GM21526 (cell line): Measurements from ENCODE around the gene NPFFR2.
"Not testable (repeated sequence)": the region's sequence is repeated elsewhere in the genome, so short reads cannot be mapped to it uniquely, and the experiment has no call there.

Experiments used
- ATAC-seq: cut with Tn5 transposase; IDR thresholded peaks from one replicate; pipeline ENCODE4 v1.9.1; 2021; ENCODE audit warnings: moderate library complexity; ENCODE audit not compliant: unreplicated experiment, low FRiP score

The NPFFR2 gene

DNA sequence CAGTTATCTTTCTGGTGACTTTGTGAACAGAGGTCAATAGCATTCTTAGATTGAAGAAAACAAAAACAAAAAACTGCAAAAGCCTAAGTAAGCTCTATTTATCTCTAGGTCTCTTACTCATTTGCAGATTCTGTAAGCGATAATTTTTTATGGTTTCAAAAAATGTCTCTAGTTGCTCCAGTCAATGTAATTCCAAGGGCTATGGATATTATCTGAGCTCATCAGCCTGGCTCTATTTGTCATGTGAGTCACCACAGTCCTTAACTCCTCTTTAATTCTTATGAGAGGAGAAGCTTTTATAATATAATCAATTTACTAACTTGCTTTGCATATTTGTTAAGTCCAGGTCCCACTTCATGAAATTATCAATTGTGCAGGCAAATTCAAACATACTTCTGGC, 79.1 kb downstream of the NPFFR2 start:
- ATAC-seq: no peak

DNA sequence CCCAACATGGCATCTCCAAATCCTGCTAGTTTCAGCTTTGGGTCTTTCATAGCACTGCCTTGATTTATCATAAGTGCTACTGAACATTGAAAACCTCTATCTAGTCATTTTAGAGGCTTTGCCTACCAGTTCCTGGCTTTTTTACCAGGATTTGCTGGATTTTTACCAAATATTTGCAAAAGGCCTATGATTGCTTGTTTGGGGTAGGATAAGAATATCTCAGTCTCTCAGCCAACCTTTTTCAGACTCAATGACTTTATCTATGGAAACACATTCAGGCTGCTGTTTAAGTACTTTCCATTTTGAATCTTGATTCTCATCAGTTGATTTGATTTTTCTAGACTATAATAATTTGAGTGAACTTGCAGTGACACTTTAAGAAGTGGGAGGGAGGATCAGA, 80.1 kb downstream of the NPFFR2 start:
- no peak for ATAC-seq

DNA sequence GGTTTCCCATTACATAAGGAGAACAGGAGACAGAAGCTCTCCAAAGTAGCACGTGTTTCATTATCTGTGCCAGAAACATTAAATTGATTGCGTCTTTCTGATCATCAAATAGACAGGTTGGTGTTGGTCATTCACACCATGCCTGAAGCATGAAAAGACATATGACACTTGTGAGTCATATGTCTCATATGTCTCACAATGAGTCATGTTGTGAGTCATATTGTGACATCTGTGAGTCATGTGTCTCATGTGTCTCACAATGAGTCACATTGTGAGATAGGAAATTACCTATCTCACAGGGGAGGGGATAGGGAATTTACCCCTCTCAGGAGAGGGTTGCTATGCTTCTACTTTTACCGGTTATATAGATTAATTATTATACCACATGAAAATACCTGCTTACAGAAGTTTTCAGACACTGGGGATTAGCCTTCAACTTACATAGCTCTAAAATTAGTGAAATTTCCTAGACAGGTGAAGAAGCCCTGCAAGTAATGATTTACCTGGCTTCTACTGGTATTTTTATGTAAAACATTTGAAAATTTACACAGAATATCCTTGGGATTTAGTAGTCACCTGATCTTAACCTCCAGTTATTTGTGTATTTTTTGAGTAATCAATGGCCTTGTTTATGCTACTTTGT, 80.8 kb downstream of the NPFFR2 start:
- peak; percentile 92 for ATAC-seq

DNA sequence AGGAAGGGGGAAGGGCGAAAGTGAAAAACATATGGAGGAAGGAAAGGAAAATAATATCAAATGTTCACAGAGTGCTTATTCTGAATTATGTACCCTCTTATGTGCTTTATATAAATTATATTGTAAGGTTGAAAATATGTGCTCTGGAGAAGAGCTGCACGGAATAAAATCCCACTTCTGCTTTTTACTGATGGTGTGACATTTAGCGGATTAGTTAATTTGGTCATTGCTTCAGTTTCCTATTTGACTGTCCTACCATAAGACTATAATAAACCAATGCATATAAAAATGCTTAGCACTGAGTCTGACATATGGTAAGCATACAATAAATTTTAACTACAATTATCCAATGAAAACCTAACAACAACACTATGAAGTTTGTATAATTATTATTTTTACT, 86.2 kb downstream of the NPFFR2 start:
- no peak for ATAC-seq

DNA sequence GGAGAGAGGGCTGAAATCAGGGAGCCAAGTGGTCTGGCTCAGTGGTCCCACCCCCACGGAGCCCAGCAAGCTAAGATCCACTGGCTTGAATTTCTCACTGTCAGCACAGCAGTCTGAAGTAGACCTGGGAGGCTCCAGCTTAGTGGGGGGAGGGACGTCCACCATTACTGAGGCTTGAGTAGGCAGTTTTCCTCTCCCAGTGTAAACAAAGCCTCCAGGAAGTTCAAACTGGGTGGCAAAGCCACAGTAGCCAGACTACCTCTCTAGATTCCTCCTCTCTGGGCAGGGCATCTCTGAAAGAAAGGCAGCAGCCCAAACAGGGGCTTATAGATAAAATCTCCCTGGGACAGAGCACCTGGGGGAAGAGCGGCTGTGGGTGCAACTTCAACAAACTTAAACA, 88.1 kb downstream of the NPFFR2 start:
- ATAC-seq: no peak

DNA sequence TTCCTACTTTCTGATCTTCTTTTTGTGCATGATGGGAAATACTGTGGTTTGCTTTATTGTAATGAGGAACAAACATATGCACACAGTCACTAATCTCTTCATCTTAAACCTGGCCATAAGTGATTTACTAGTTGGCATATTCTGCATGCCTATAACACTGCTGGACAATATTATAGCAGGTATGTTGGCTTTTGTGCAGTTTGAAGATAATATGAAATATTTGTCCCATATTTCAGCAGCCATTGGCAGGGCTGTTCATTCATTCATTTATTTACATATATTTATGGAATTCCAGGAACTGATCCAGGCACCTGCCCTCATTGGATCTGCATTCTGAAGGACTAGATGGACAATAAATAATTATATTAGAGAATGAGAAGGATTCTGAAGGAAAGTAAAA, 96.9 kb downstream of the NPFFR2 start:
- no peak for ATAC-seq

DNA sequence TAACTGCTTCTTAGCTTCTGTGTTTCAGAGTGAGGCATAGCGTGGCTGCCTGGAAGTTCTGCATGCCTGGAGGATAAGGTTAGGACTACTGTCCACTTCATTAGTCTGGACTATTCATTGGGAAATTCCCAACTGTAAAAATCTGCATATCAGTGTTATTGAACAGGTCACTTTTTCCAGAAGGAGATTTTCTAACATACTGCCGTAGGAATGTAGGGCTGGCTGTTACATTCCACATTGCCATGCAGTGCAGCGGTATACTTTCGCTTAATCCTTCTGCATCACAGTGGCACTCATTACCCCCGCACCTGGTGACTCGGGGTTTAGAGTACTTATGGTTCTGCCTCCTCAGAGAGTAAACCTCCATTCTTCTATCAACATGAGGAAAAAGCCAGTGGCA, 104.6 kb downstream of the NPFFR2 start:
- no peak for ATAC-seq

DNA sequence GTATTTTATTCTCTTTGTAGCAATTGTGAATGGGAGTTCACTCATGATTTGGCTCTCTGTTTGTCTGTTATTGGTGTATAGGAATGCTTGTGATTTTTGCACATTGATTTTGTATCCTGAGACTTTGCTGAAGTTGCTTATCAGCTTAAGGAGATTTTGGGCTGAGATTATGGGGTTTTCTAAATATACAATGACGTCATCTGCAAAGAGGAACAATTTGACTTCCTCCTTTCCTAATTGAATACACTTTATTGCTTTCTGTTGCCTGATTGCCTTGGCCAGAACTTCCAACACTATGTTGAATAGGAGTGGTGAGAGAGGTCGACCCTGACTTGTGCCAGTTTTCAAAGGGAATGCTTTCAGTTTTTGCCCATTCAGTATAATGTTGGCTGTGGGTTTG, 108.2 kb downstream of the NPFFR2 start:
- not testable (repeated sequence) for ATAC-seq

DNA sequence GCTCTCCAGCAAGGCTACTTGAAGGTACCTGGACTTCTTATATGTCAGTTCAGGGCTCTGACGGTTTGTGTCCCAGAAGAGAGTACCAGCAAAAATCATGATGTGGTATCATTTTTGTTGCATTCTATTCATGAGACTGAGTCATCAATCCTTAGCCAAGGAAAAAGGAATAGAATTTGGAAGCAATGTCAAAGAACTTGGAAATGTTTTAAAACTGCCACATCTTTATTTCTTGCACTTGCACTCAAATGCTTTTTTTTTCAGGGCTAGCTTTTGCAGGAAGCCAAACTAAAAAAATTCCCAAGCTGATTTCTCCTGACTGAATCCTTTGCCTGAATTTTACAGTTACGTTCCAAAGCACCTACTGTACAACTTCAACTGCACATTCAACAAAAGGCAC, 112.4 kb downstream of the NPFFR2 start:
- ATAC-seq: no peak

DNA sequence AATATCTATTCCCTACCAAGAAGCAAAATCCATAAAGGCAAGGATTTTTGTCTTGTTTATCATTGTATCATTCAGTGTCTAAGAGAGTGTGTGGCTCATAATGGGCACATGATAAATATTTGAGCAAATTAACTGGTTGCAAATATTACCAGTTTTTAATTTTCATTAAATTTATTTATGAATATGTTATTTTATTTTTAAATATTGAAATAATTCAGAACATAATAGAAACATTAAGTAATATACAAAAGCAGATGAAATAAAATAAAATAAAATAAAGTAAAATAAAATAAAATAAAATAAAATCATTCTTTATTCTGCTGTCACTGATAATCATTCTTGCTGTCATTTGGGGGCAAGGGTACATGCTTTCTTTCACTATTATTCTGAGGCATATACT, 120.9 kb downstream of the NPFFR2 start:
- no peak for ATAC-seq

DNA sequence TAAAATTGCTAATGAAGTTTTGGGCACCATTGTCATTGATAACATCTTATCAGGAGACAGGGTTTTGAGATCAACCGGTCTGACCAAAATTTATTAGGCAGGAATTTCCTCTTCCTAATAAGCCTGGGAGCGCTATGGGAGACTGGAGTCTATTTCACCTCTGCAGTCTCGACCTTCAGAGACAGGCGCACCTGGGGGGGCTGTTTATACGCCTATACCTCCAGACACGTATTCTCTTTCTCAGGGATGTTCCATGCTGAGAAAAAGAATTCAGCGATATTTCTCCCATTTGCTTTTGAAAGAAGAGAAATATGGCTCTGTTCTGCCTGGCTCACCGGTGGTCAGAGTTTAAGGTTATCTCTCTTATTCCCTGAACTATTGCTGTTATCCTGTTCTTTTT, 121.8 kb downstream of the NPFFR2 start:
- ATAC-seq: not testable (repeated sequence)

DNA sequence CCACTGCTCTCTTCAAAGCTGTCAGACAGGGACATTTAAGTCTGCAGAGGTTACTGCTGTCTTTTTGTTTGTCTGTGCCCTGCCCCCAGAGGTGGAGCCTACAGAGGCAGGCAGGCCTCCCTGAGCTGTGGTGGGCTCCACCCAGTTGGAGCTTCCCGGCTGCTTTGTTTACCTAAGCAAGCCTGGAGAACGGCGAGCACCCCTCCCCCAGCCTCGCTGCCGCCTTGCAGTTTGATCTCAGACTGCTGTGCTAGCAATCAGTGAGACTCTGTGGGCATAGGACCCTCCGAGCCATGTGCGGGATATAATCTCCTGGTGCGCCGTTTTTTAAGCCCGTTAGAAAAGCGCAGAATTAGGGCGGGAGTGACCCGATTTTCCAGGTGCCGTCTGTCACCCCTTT, 137.5 kb downstream of the NPFFR2 start:
- ATAC-seq: not testable (repeated sequence)

DNA sequence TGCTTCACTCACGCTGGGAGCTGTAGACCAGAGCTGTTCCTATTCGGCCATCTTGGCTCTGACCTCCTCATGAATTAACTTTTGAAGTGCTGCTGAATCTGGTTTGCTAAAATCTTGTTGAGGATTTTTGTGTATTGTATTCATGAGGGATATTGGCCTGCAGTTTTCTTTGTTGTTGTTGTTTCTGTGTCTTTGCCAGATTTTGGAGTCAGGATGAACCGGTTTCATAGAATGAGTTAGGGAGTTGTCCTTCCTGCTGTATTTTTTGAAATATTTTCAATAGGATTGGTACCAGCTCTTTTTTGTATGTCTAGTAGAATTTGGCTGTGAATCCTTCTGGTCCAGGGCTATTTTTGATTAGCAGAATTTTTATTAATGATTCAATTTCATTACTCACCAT, 138.1 kb downstream of the NPFFR2 start:
- no peak for ATAC-seq

DNA sequence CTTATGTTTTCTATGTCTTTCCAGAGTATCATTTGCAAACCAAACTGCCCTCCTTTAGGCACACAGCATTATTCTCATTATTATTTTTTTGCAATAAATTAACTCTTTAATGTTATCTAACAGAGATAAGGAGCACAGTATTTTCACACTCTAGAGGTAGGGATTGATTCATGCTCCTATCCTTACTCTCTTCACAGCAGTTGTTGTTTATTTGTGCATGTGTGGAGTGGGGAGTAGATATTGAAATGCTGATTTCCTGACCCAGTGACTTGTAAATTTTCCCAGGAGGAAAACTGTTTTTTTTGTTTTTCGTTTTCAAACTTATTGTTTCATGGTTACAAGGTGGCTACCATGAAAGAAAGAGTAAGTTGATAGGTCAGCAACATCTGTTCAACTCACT, 140.0 kb downstream of the NPFFR2 start:
- no peak for ATAC-seq

DNA sequence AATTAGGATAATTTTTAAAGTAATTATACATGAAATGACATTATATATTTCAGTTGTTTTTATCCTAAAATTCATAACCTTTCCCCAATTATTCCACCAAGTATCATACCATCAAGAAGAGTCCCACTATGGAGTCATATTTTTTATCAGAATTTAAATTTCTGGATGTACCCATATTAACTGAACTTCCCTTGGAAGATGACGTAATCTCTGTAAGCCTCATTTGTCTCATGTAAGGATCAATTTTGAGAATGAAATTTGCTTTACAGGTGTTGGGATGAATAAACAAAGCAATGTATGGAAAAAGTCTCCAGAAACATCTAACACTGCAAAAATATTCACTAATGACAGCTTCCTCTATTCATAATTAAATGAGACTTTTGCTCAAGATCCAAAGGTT, 147.5 kb downstream of the NPFFR2 start:
- no peak for ATAC-seq

DNA sequence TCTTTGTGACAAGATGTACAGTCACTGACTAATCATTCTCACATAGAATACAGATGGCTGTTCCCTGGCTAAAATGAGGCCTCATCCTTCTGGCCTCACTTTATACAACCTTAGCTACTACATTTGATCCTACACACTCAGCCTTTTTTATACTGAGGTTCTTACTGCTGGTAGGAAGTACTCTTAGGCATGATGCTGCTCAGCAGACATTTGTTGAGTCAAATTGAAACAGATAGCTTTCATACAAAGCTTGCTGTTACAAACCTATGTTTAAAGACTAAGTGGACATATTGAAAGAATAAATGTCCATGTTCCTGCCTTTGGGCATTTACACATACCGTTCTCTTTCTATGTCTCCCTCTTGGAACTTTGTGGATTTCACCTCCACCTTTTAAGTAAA, 154.9 kb downstream of the NPFFR2 start:
- ATAC-seq: no peak

DNA sequence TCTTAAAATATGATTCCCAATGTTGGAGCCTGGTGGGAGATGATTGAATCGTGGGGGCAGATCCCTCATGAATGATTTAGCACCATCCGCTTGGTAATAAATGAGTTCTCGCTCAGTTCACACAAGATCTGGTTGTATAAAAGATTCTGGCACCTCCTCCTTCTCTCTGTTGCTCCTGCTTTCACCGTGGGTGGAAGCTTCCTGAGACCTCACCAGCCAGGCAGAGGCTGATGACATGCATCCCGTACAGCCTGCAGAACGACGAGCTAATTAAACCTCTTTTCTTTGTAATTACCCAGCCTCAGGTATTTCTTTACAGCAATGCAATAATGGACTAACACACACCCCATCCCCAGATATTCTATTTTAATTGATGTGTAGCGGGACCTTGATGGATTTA, 162.2 kb downstream of the NPFFR2 start:
- no peak for ATAC-seq

DNA sequence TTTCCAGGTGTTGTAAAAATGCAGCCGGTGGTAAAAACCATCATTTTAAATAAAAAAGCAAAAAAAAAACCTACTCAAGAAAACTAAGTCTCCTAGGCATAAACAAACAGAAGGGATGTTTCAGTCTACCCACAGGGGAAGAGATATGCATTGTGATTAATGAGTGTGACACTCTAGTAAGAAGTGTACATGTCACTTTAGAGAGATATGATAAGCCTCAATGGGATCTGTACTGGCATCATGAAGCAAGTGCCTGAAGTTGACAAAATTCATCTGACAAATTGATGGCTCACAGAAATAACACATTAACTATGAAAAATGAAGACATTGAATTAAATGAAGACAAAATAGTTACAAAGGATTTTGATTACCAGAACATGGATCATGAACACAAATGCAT, 162.7 kb downstream of the NPFFR2 start:
- no peak for ATAC-seq
